ENCODE measurements around the gene UMAD1.

The UMAD1 gene

DNA sequence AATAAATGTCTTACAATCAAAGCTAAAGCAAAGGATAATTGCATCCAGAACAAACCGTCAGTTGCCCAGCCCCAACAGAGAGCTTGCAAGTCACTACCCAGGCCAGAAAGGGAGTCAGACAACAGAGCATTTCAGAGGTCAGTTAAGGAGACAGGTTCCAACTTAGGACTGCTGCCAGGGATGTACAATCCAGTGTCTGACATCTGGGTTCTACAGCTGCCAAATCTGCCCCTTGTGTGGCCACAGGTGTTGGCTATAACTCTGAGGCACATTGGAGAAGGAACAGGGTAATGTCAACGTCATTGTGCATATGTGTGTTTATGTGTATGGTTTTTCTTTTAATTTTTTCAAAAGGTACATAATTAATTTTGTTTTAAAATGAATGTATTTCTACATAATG lies 242.8 kb downstream of the UMAD1 start:
- no peak for DNase-seq
- Histone ChIP-seq H3K4me2 (ENCODE audit: low read length) (no peak overlapping the region), H3K4me3 (ENCODE audit: low read depth, low read length) (no peak overlapping the region), H3K14ac (ENCODE audit: low read length) (no peak overlapping the region), H3K27ac (ENCODE audit: low read depth, low read length) (no peak overlapping the region), H4K12ac (ENCODE audit: low read depth, low read length) (no peak overlapping the region), H2BK5ac (ENCODE audit: low read depth, low read length, poor library complexity) (no peak overlapping the region), H3K79me1 (ENCODE audit: low read length) (no peaks in the 10 kb centered on the region), H2AK5ac (ENCODE audit: low read length) (peak overlapping the region; percentile 46), H2BK12ac (ENCODE audit: low read length) (no peak overlapping the region), H2BK120ac (ENCODE audit: insufficient read depth, low read length, poor library complexity) (no peak overlapping the region), H4K91ac (ENCODE audit: low read depth, low read length) (no peak overlapping the region), H3K79me2 (ENCODE audit: control insufficient read depth, insufficient read depth, low read length, poor library complexity) (no peaks in the 10 kb centered on the region), H3K27me3 (ENCODE audit: insufficient read depth, low read length) (no peaks in the 10 kb centered on the region), H4K8ac (ENCODE audit: low read depth, low read length) (no peak overlapping the region), H3K18ac (ENCODE audit: low read length) (no peak overlapping the region), H3K4me1 (ENCODE audit: control insufficient read depth in 1 of 2, insufficient read depth in 2 of 2, low read length in 2 of 2) (no peaks in the 10 kb centered on the region), H2AFZ (ENCODE audit: insufficient read depth, low read length, poor library complexity) (no peak overlapping the region), H3K9ac (ENCODE audit: low read length) (no peak overlapping the region), H3K23ac (ENCODE audit: low read length) (no peak overlapping the region), H3K9me3 (ENCODE audit: insufficient read depth, low read depth, low read length) (no peaks in the 10 kb centered on the region), H3K36me3 (ENCODE audit: control insufficient read depth in 1 of 2, insufficient read depth in 2 of 2, low read length in 2 of 2) (peaks cover 0 to 2% of the 10 kb centered on the region in 2 experiments), H3K4ac (ENCODE audit: low read depth, low read length) (no peak overlapping the region)
- WGBS (ENCODE audit: extremely low coverage, insufficient coverage, insufficient read length): no CpG with 5 or more reads among the region's 2 CpGs

DNA sequence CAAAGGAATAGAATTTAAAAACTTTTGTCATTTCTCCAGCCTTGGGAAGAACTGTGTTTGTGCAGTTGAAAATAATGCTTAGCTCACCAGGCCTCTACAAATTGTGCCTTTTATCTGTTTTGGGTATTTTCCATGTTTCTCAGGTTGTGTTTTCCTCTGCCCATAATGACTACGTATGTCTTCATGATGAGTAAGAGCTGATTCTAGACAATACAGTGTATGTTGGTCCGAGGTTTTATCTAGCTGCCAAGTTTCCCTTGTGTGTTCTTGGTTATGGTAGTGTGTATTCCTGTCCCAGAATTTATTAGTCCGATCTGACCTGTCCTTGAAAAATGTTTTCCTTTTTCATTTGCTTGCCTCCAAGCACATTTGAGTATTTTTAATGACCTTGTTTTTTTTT lies 244.3 kb downstream of the UMAD1 start:
- no peak overlapping the region for H2BK5ac ChIP-seq (ENCODE audit: low read depth, low read length, poor library complexity)
- H3K4ac ChIP-seq (ENCODE audit: low read depth, low read length): no peak overlapping the region
- no peaks in the 10 kb centered on the region for H3K9me3 ChIP-seq (ENCODE audit: insufficient read depth, low read depth, low read length)
- H4K91ac ChIP-seq (ENCODE audit: low read depth, low read length): no peak overlapping the region
- no peak overlapping the region for H2BK120ac ChIP-seq (ENCODE audit: insufficient read depth, low read length, poor library complexity)
- no peak overlapping the region for H4K12ac ChIP-seq (ENCODE audit: low read depth, low read length)
- no peak for DNase-seq
- no peak overlapping the region for H3K18ac ChIP-seq (ENCODE audit: low read length)
- peaks cover 0 to 2% of the 10 kb centered on the region in 2 experiments for H3K36me3 ChIP-seq (ENCODE audit: control insufficient read depth in 1 of 2, insufficient read depth in 2 of 2, low read length in 2 of 2)
- no peak overlapping the region for H2AK5ac ChIP-seq (ENCODE audit: low read length)
- no peak overlapping the region for H3K23ac ChIP-seq (ENCODE audit: low read length)
- no peak overlapping the region for H2BK12ac ChIP-seq (ENCODE audit: low read length)
- no peaks in the 10 kb centered on the region for H3K4me1 ChIP-seq (ENCODE audit: control insufficient read depth in 1 of 2, insufficient read depth in 2 of 2, low read length in 2 of 2)
- no CpG with 5 or more reads among the region's 3 CpGs for WGBS (ENCODE audit: extremely low coverage, insufficient coverage, insufficient read length)
- no peak overlapping the region for H4K8ac ChIP-seq (ENCODE audit: low read depth, low read length)
- H3K27me3 ChIP-seq (ENCODE audit: insufficient read depth, low read length): no peaks in the 10 kb centered on the region
- H3K27ac ChIP-seq (ENCODE audit: low read depth, low read length): no peak overlapping the region
- no peaks in the 10 kb centered on the region for H3K79me1 ChIP-seq (ENCODE audit: low read length)
- no peak overlapping the region for H2AFZ ChIP-seq (ENCODE audit: insufficient read depth, low read length, poor library complexity)
- no peaks in the 10 kb centered on the region for H3K79me2 ChIP-seq (ENCODE audit: control insufficient read depth, insufficient read depth, low read length, poor library complexity)
- no peak overlapping the region for H3K14ac ChIP-seq (ENCODE audit: low read length)
- H3K4me3 ChIP-seq (ENCODE audit: low read depth, low read length): no peak overlapping the region
- H3K9ac ChIP-seq (ENCODE audit: low read length): no peak overlapping the region
- no peak overlapping the region for H3K4me2 ChIP-seq (ENCODE audit: low read length)

DNA sequence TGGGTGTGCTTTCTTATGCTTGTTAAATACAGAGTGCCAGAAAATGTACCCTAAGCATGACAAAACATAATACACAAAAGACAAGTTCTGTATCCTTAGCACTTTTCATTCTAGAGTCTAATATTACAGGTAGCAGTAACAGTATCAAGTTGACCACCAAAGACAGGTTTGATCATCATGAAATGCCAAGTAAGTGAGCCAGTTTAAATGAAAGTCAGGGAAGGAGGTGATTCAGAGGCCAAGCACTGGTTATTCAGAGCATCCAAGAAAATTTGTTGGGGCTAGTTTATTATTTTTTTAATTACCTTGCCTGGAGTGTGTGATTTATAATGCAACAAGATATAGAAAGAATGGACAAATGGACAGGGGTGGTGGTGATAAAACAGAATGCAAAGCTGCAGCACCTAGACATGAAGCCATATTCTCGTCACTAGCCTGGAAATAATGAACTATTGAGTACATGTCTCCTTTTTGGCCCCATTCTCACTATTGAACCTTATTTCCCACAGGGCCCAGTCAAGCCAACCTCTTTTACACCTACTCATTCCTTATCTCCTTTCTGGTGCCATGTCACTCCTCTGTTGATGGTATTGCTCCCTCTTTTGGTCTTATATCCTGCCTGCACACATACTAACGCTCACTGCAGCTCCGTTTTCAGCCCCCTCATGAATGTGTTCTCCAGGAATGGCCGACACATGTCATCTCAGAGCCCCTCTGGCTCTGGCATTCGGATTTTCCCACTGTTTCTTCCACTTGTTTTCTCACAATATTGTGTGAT lies 249.4 kb downstream of the UMAD1 start:
- Histone ChIP-seq H2BK12ac (ENCODE audit: low read length) (no peak overlapping the region), H3K18ac (ENCODE audit: low read length) (no peak overlapping the region), H3K4ac (ENCODE audit: low read depth, low read length) (no peak overlapping the region), H3K9me3 (ENCODE audit: insufficient read depth, low read depth, low read length) (no peaks in the 10 kb centered on the region), H2BK5ac (ENCODE audit: low read depth, low read length, poor library complexity) (no peak overlapping the region), H3K79me2 (ENCODE audit: control insufficient read depth, insufficient read depth, low read length, poor library complexity) (peaks cover under 1% of the 10 kb centered on the region), H2BK120ac (ENCODE audit: insufficient read depth, low read length, poor library complexity) (no peak overlapping the region), H3K4me1 (ENCODE audit: control insufficient read depth in 1 of 2, insufficient read depth in 2 of 2, low read length in 2 of 2) (no peaks in the 10 kb centered on the region), H3K27ac (ENCODE audit: low read depth, low read length) (no peak overlapping the region), H2AK5ac (ENCODE audit: low read length) (no peak overlapping the region), H2AFZ (ENCODE audit: insufficient read depth, low read length, poor library complexity) (no peak overlapping the region), H3K9ac (ENCODE audit: low read length) (no peak overlapping the region), H3K79me1 (ENCODE audit: low read length) (peaks cover 2% of the 10 kb centered on the region), H4K12ac (ENCODE audit: low read depth, low read length) (no peak overlapping the region), H3K14ac (ENCODE audit: low read length) (no peak overlapping the region), H3K4me2 (ENCODE audit: low read length) (no peak overlapping the region), H4K8ac (ENCODE audit: low read depth, low read length) (no peak overlapping the region), H3K27me3 (ENCODE audit: insufficient read depth, low read length) (no peaks in the 10 kb centered on the region), H3K4me3 (ENCODE audit: low read depth, low read length) (no peak overlapping the region), H3K36me3 (ENCODE audit: control insufficient read depth in 1 of 2, insufficient read depth in 2 of 2, low read length in 2 of 2) (no peaks in the 10 kb centered on the region), H4K91ac (ENCODE audit: low read depth, low read length) (no peak overlapping the region), H3K23ac (ENCODE audit: low read length) (no peak overlapping the region)
- DNase-seq: no peak
- no CpG with 5 or more reads among the region's 5 CpGs for WGBS (ENCODE audit: extremely low coverage, insufficient coverage, insufficient read length)

DNA sequence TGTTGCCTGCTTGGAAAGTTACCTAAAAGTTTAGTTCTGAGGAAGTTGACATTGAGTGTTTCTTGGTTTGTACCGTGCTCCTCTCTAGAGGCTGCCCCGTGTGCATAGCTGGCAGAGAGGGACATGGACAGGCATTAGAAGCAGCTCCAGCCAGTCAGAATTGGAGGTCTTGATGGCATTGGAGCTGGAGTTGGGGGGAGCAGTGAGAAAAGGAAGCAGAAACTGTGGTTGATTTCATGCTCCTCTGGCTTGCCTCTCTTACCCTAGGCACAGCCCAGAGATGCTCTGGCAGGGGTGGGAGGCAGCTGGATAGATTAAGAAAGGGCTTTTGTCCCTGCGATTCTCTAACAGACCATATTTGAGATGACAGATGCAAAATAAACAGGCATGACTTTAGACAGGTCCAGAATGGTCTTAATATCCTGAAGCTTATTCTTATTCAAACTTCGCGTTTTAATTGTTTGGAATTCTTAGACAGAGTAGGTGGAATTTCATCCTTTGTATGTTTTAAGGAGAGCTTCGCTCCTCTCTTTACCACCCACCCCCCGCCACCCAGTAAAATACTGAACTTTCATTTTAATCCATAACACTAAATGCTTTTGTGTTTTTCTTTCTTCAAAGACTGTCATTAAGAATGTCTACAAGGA lies 254.6 kb downstream of the UMAD1 start:
- peak overlapping the region; percentile 79 for H2AK5ac ChIP-seq (ENCODE audit: low read length)
- peaks cover 2% of the 10 kb centered on the region for H3K79me2 ChIP-seq (ENCODE audit: control insufficient read depth, insufficient read depth, low read length, poor library complexity)
- H3K27me3 ChIP-seq (ENCODE audit: insufficient read depth, low read length): no peaks in the 10 kb centered on the region
- peak overlapping the region; percentile 43 for H2BK120ac ChIP-seq (ENCODE audit: insufficient read depth, low read length, poor library complexity)
- no peaks in the 10 kb centered on the region for H3K36me3 ChIP-seq (ENCODE audit: control insufficient read depth in 1 of 2, insufficient read depth in 2 of 2, low read length in 2 of 2)
- no peak overlapping the region for H3K4me3 ChIP-seq (ENCODE audit: low read depth, low read length)
- H2AFZ ChIP-seq (ENCODE audit: insufficient read depth, low read length, poor library complexity): no peak overlapping the region
- H3K4ac ChIP-seq (ENCODE audit: low read depth, low read length): no peak overlapping the region
- H3K14ac ChIP-seq (ENCODE audit: low read length): no peak overlapping the region
- WGBS (ENCODE audit: extremely low coverage, insufficient coverage, insufficient read length): no CpG with 5 or more reads among the region's 7 CpGs
- no peaks in the 10 kb centered on the region for H3K9me3 ChIP-seq (ENCODE audit: insufficient read depth, low read depth, low read length)
- no peak overlapping the region for H3K9ac ChIP-seq (ENCODE audit: low read length)
- H4K91ac ChIP-seq (ENCODE audit: low read depth, low read length): no peak overlapping the region
- no peak overlapping the region for H3K27ac ChIP-seq (ENCODE audit: low read depth, low read length)
- no peak overlapping the region for H3K4me2 ChIP-seq (ENCODE audit: low read length)
- no peak overlapping the region for H3K18ac ChIP-seq (ENCODE audit: low read length)
- peak overlapping the region; percentile 11 for H2BK12ac ChIP-seq (ENCODE audit: low read length)
- peaks cover 3% of the 10 kb centered on the region for H3K79me1 ChIP-seq (ENCODE audit: low read length)
- peak overlapping the region; percentile 65 for H4K8ac ChIP-seq (ENCODE audit: low read depth, low read length)
- no peak overlapping the region for H3K23ac ChIP-seq (ENCODE audit: low read length)
- peak overlapping the region; percentile 43 for H4K12ac ChIP-seq (ENCODE audit: low read depth, low read length)
- no peak for DNase-seq
- peaks cover 0 to 1% of the 10 kb centered on the region in 2 experiments for H3K4me1 ChIP-seq (ENCODE audit: control insufficient read depth in 1 of 2, insufficient read depth in 2 of 2, low read length in 2 of 2)
- H2BK5ac ChIP-seq (ENCODE audit: low read depth, low read length, poor library complexity): no peak overlapping the region

Measured in trophoblast cell (in vitro differentiated cells and primary cell).